Neutrophil (primary cell): ENCODE results near the gene CHD3.
"Not testable (repeated sequence)": the region's sequence is repeated elsewhere in the genome, so short reads cannot be mapped to it uniquely, and the experiment has no call there.

Experiments
- H3K27ac ChIP-seq: fragments of 200-600 bp; sonication (generic); 2 replicates; pipeline ENCODE4 v1.5.1; 2016; ENCODE audit warnings: mild to moderate bottlenecking, moderate library complexity
- H3K27me3 ChIP-seq: fragments of 200-600 bp; sonication (generic); 2 replicates; pipeline ENCODE4 v1.6.0; 2016; ENCODE audit warnings: mild to moderate bottlenecking
- H3K36me3 ChIP-seq: fragments of 200-600 bp; sonication (generic); 2 replicates; pipeline ENCODE4 v1.5.1; 2017
- H3K4me1 ChIP-seq, 2 experiments: fragments of 200-600 bp in 1 of 2; sonication (generic) in 1 of 2; 1 replicate in 1 of 2; 2 replicates in 1 of 2; pipeline versions ENCODE4 v1.5.1 to v1.6.1; 2013 to 2016; ENCODE audit warnings: low read depth in 1 of 2, low read length in 1 of 2, mild to moderate bottlenecking in 1 of 2, moderate library complexity in 1 of 2; ENCODE audit not compliant: control insufficient read depth in 1 of 2, insufficient read depth in 1 of 2
- H3K4me3 ChIP-seq, 2 experiments: fragments of 200-600 bp in 1 of 2; sonication (generic) in 1 of 2; 1 replicate in 1 of 2; 2 replicates in 1 of 2; pipeline ENCODE4 v1.5.1; 2013 to 2016; ENCODE audit warnings: low read depth in 1 of 2, low read length in 1 of 2, mild to moderate bottlenecking in 1 of 2, moderate library complexity in 1 of 2
- H3K9me3 ChIP-seq: fragments of 200-600 bp; sonication (generic); 2 replicates; pipeline ENCODE4 v1.5.1; 2016
- TF ChIP-seq, protein P1 (sequence below): fragments of 200-600 bp; sonication (generic); IDR thresholded peaks from 2 replicates; pipeline ENCODE4 v1.5.1; 2016; ENCODE audit warnings: antibody characterized with exemption

The CHD3 gene

GRCh38 chr17:7950578-7950977, 62.0 kb downstream of the CHD3 start:
- H3K9me3 ChIP-seq, result no peaks in the 10 kb centered on the region
- peaks cover 0 to 2% of the 10 kb centered on the region in 2 experiments for H3K4me1 ChIP-seq
- no peak overlapping the region for H3K27ac ChIP-seq
- no peaks in the 10 kb centered on the region for H3K27me3 ChIP-seq
- TF ChIP-seq, protein P1, sequence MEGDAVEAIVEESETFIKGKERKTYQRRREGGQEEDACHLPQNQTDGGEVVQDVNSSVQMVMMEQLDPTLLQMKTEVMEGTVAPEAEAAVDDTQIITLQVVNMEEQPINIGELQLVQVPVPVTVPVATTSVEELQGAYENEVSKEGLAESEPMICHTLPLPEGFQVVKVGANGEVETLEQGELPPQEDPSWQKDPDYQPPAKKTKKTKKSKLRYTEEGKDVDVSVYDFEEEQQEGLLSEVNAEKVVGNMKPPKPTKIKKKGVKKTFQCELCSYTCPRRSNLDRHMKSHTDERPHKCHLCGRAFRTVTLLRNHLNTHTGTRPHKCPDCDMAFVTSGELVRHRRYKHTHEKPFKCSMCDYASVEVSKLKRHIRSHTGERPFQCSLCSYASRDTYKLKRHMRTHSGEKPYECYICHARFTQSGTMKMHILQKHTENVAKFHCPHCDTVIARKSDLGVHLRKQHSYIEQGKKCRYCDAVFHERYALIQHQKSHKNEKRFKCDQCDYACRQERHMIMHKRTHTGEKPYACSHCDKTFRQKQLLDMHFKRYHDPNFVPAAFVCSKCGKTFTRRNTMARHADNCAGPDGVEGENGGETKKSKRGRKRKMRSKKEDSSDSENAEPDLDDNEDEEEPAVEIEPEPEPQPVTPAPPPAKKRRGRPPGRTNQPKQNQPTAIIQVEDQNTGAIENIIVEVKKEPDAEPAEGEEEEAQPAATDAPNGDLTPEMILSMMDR, result no peak
- peaks cover 35% of the 10 kb centered on the region for H3K36me3 ChIP-seq
- H3K4me3 ChIP-seq, result no peak overlapping the region

DNA sequence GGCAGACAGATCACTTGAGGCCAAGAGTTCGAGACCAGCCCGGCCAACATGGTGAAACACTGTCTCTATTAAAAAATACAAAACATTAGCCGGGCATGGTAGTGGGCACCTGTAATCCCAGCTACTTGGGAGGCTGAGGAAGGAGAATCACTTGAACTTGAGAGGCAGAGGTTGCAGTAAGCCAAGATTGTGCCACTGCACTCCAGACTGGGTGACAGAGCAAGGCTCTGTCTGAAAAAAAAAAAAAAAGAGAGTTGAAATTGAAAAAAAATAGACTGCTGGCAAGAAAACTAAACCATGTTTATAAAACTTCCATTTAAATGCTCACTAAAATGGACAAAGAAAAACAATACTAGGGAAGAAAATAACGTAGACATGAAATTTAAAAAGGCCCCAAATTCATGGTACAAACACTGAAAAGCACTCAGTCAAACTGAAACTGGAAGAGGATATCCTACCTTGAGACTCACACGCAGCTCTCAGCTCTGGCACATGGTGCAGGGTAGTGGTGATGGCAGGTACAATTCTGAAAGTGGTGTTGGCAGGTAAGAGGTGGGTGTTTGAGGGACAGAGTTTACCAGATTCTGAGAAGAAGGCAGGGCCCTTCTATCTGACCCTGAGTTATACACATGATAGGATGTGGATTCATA, 62.7 kb downstream of the CHD3 start:
- no peaks in the 10 kb centered on the region for H3K9me3 ChIP-seq
- TF ChIP-seq, protein P1, result no peak
- H3K36me3 ChIP-seq, result peaks cover 28% of the 10 kb centered on the region
- H3K4me3 ChIP-seq, result no peak overlapping the region
- no peak overlapping the region for H3K27ac ChIP-seq
- H3K27me3 ChIP-seq, result no peaks in the 10 kb centered on the region
- H3K4me1 ChIP-seq, result peaks cover 3% of the 10 kb centered on the region in 2 experiments

GRCh38 chr17:7953266-7953665, 64.7 kb downstream of the CHD3 start:
- peaks cover 14% of the 10 kb centered on the region for H3K36me3 ChIP-seq
- H3K4me3 ChIP-seq, H3K27ac ChIP-seq, H3K4me1 ChIP-seq, H3K27me3 ChIP-seq, H3K9me3 ChIP-seq: not testable (repeated sequence)

- H3K36me3 ChIP-seq, result no peaks in the 10 kb centered on the region
- TF ChIP-seq, protein P1, result no peak
- H3K9me3 ChIP-seq, result no peaks in the 10 kb centered on the region
- H3K4me1 ChIP-seq, result peaks cover 20 to 24% of the 10 kb centered on the region in 2 experiments
- no peaks in the 10 kb centered on the region for H3K27me3 ChIP-seq
- no peak overlapping the region for H3K4me3 ChIP-seq
- H3K27ac ChIP-seq, result no peak overlapping the region
These were observed 67.0 kb downstream of the CHD3 start for GRCh38 chr17:7955414-7956227.

DNA sequence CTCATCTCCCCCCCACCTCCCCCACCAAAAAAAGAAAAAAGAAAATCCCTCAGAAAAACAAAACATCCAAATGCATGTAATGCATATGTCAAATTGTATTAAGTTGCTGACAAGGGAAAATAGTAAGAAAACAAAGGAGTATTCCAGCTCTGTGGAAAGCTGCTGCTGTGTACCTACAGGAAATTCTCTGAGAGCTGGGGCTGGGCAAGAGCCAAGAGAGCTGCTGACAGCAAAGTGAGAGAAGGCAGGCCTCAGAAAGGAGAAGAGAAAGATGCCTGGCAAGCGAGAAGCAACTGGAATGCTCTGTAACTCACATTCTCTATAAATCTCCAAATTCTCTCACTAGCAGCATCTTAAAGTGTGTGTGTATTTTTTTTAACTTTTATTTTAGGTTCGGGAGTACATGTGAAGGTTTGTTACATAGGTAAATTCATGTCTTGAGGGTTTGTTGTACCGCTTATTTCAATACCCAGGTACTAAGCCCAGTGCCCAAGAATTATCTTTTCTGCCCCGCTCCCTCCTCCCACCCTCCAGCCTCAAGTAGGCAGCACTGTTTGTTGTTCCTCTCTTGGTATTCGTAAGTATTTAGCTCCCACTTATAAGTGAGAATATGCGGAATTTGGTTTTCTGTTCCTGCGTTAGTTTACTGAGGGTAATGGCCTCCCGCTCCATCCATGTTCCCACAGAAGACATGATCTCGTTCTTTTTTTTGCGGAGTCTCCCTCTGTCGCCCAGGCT, 67.8 kb downstream of the CHD3 start:
- TF ChIP-seq, protein P1, result no peak
- H3K36me3 ChIP-seq, result no peaks in the 10 kb centered on the region
- no peaks in the 10 kb centered on the region for H3K27me3 ChIP-seq
- no peaks in the 10 kb centered on the region for H3K9me3 ChIP-seq
- no peak overlapping the region for H3K4me3 ChIP-seq
- peaks cover 28 to 32% of the 10 kb centered on the region in 2 experiments for H3K4me1 ChIP-seq
- H3K27ac ChIP-seq, result no peak overlapping the region
